ENCODE measurements around the gene CEBPB.

Gene CEBPB

GRCh38 chr20:50218987-50219435 is 28.4 kb downstream of the CEBPB start:
- Histone ChIP-seq H3K56ac (ENCODE audit: low read length) (no peak overlapping the region), H2BK5ac (ENCODE audit: low read length) (no peak overlapping the region), H4K8ac (ENCODE audit: low read depth, low read length) (no peak overlapping the region), H2BK120ac (ENCODE audit: low read depth, low read length) (no peak overlapping the region), H3K23ac (ENCODE audit: low read length) (no peak overlapping the region), H3K79me1 (ENCODE audit: low read length) (no peaks in the 10 kb centered on the region), H2BK15ac (replicated peaks; ENCODE audit: low read depth) (no peak overlapping the region), H2AK5ac (ENCODE audit: low read length) (no peak overlapping the region), H3K18ac (ENCODE audit: low read length) (no peak overlapping the region), H3K4ac (ENCODE audit: low read depth, low read length) (no peak overlapping the region), H3K27me3 (ENCODE audit: insufficient read depth, low read length, poor library complexity) (no peaks in the 10 kb centered on the region), H3K9ac (ENCODE audit: low read length) (no peak overlapping the region), H3K4me3 (ENCODE audit: low read length) (no peak overlapping the region), H3K36me3 (ENCODE audit: control insufficient read depth, insufficient read depth, low read length) (no peaks in the 10 kb centered on the region), H3K4me1 (ENCODE audit: control insufficient read depth, low read depth, low read length) (no peaks in the 10 kb centered on the region), H3K79me2 (ENCODE audit: control insufficient read depth, insufficient read depth, low read length) (no peaks in the 10 kb centered on the region), H3K27ac (ENCODE audit: low read depth, low read length) (no peak overlapping the region), H3K4me2 (ENCODE audit: low read length) (no peak overlapping the region), H4K5ac (ENCODE audit: low read length) (no peak overlapping the region)
- no peak for DNase-seq
- no CpG with 5 or more reads among the region's 5 CpGs for WGBS (ENCODE audit: extremely low coverage, insufficient coverage, low lambda C conversion rate)

- no peak overlapping the region for H3K9ac ChIP-seq (ENCODE audit: low read length)
- no peak overlapping the region for H2AK5ac ChIP-seq (ENCODE audit: low read length)
- no peaks in the 10 kb centered on the region for H3K79me2 ChIP-seq (ENCODE audit: control insufficient read depth, insufficient read depth, low read length)
- no peak for DNase-seq
- H2BK5ac ChIP-seq (ENCODE audit: low read length): no peak overlapping the region
- H3K79me1 ChIP-seq (ENCODE audit: low read length): no peaks in the 10 kb centered on the region
- no peak overlapping the region for H2BK120ac ChIP-seq (ENCODE audit: low read depth, low read length)
- no peak overlapping the region for H3K4me3 ChIP-seq (ENCODE audit: low read length)
- WGBS (ENCODE audit: extremely low coverage, insufficient coverage, low lambda C conversion rate): no CpG with 5 or more reads among the region's 4 CpGs
- H3K23ac ChIP-seq (ENCODE audit: low read length): no peak overlapping the region
- H2BK15ac ChIP-seq (replicated peaks; ENCODE audit: low read depth): no peak overlapping the region
- no peak overlapping the region for H3K27ac ChIP-seq (ENCODE audit: low read depth, low read length)
- H3K56ac ChIP-seq (ENCODE audit: low read length): no peak overlapping the region
- no peaks in the 10 kb centered on the region for H3K36me3 ChIP-seq (ENCODE audit: control insufficient read depth, insufficient read depth, low read length)
- H3K27me3 ChIP-seq (ENCODE audit: insufficient read depth, low read length, poor library complexity): no peaks in the 10 kb centered on the region
- H3K18ac ChIP-seq (ENCODE audit: low read length): no peak overlapping the region
- no peak overlapping the region for H4K5ac ChIP-seq (ENCODE audit: low read length)
- H3K4ac ChIP-seq (ENCODE audit: low read depth, low read length): no peak overlapping the region
- H4K8ac ChIP-seq (ENCODE audit: low read depth, low read length): no peak overlapping the region
- no peaks in the 10 kb centered on the region for H3K4me1 ChIP-seq (ENCODE audit: control insufficient read depth, low read depth, low read length)
- no peak overlapping the region for H3K4me2 ChIP-seq (ENCODE audit: low read length)
Observed at GRCh38 chr20:50219600-50219999, 29.0 kb downstream of the CEBPB start.

- Histone ChIP-seq H3K18ac (ENCODE audit: low read length) (no peak overlapping the region), H3K79me1 (ENCODE audit: low read length) (no peaks in the 10 kb centered on the region), H3K23ac (ENCODE audit: low read length) (no peak overlapping the region), H3K4me3 (ENCODE audit: low read length) (no peak overlapping the region), H3K27ac (ENCODE audit: low read depth, low read length) (no peak overlapping the region), H4K8ac (ENCODE audit: low read depth, low read length) (no peak overlapping the region), H3K4me2 (ENCODE audit: low read length) (no peak overlapping the region), H3K56ac (ENCODE audit: low read length) (no peak overlapping the region), H3K79me2 (ENCODE audit: control insufficient read depth, insufficient read depth, low read length) (no peaks in the 10 kb centered on the region), H2AK5ac (ENCODE audit: low read length) (no peak overlapping the region), H2BK120ac (ENCODE audit: low read depth, low read length) (no peak overlapping the region), H2BK5ac (ENCODE audit: low read length) (no peak overlapping the region), H3K4me1 (ENCODE audit: control insufficient read depth, low read depth, low read length) (no peaks in the 10 kb centered on the region), H4K5ac (ENCODE audit: low read length) (no peak overlapping the region), H3K27me3 (ENCODE audit: insufficient read depth, low read length, poor library complexity) (no peaks in the 10 kb centered on the region), H3K36me3 (ENCODE audit: control insufficient read depth, insufficient read depth, low read length) (no peaks in the 10 kb centered on the region), H3K4ac (ENCODE audit: low read depth, low read length) (no peak overlapping the region), H3K9ac (ENCODE audit: low read length) (no peak overlapping the region), H2BK15ac (replicated peaks; ENCODE audit: low read depth) (no peak overlapping the region)
- no peak for DNase-seq
- WGBS (ENCODE audit: extremely low coverage, insufficient coverage, low lambda C conversion rate): no CpG with 5 or more reads among the region's 11 CpGs
Observed at GRCh38 chr20:50220093-50220893, 29.7 kb downstream of the CEBPB start.

- Histone ChIP-seq H2BK15ac (replicated peaks; ENCODE audit: low read depth) (no peak overlapping the region), H3K27ac (ENCODE audit: low read depth, low read length) (no peak overlapping the region), H3K36me3 (ENCODE audit: control insufficient read depth, insufficient read depth, low read length) (no peaks in the 10 kb centered on the region), H4K8ac (ENCODE audit: low read depth, low read length) (no peak overlapping the region), H3K79me1 (ENCODE audit: low read length) (no peaks in the 10 kb centered on the region), H3K56ac (ENCODE audit: low read length) (no peak overlapping the region), H2BK120ac (ENCODE audit: low read depth, low read length) (no peak overlapping the region), H3K4me3 (ENCODE audit: low read length) (no peak overlapping the region), H2BK5ac (ENCODE audit: low read length) (no peak overlapping the region), H3K4me1 (ENCODE audit: control insufficient read depth, low read depth, low read length) (no peaks in the 10 kb centered on the region), H3K9ac (ENCODE audit: low read length) (no peak overlapping the region), H3K23ac (ENCODE audit: low read length) (no peak overlapping the region), H2AK5ac (ENCODE audit: low read length) (no peak overlapping the region), H3K4me2 (ENCODE audit: low read length) (no peak overlapping the region), H3K79me2 (ENCODE audit: control insufficient read depth, insufficient read depth, low read length) (no peaks in the 10 kb centered on the region), H4K5ac (ENCODE audit: low read length) (no peak overlapping the region), H3K18ac (ENCODE audit: low read length) (no peak overlapping the region), H3K27me3 (ENCODE audit: insufficient read depth, low read length, poor library complexity) (no peaks in the 10 kb centered on the region), H3K4ac (ENCODE audit: low read depth, low read length) (no peak overlapping the region)
- no CpG with 5 or more reads among the region's 13 CpGs for WGBS (ENCODE audit: extremely low coverage, insufficient coverage, low lambda C conversion rate)
- DNase-seq: no peak
Observed at GRCh38 chr20:50220894-50221365, 30.3 kb downstream of the CEBPB start.

GRCh38 chr20:50221501-50222308 is 31.1 kb downstream of the CEBPB start:
- H3K4me2 ChIP-seq (ENCODE audit: low read length): no peak overlapping the region
- no peak overlapping the region for H3K9ac ChIP-seq (ENCODE audit: low read length)
- H2BK15ac ChIP-seq (replicated peaks; ENCODE audit: low read depth): no peak overlapping the region
- H3K4ac ChIP-seq (ENCODE audit: low read depth, low read length): no peak overlapping the region
- H3K56ac ChIP-seq (ENCODE audit: low read length): no peak overlapping the region
- H2BK120ac ChIP-seq (ENCODE audit: low read depth, low read length): no peak overlapping the region
- no peak overlapping the region for H4K8ac ChIP-seq (ENCODE audit: low read depth, low read length)
- H4K5ac ChIP-seq (ENCODE audit: low read length): no peak overlapping the region
- H3K27ac ChIP-seq (ENCODE audit: low read depth, low read length): no peak overlapping the region
- H3K4me3 ChIP-seq (ENCODE audit: low read length): no peak overlapping the region
- DNase-seq: no peak
- no peaks in the 10 kb centered on the region for H3K79me2 ChIP-seq (ENCODE audit: control insufficient read depth, insufficient read depth, low read length)
- H3K18ac ChIP-seq (ENCODE audit: low read length): no peak overlapping the region
- H3K23ac ChIP-seq (ENCODE audit: low read length): no peak overlapping the region
- H3K4me1 ChIP-seq (ENCODE audit: control insufficient read depth, low read depth, low read length): no peaks in the 10 kb centered on the region
- no peak overlapping the region for H2BK5ac ChIP-seq (ENCODE audit: low read length)
- no peaks in the 10 kb centered on the region for H3K27me3 ChIP-seq (ENCODE audit: insufficient read depth, low read length, poor library complexity)
- no peaks in the 10 kb centered on the region for H3K79me1 ChIP-seq (ENCODE audit: low read length)
- H3K36me3 ChIP-seq (ENCODE audit: control insufficient read depth, insufficient read depth, low read length): no peaks in the 10 kb centered on the region
- H2AK5ac ChIP-seq (ENCODE audit: low read length): no peak overlapping the region
- no CpG with 5 or more reads among the region's 18 CpGs for WGBS (ENCODE audit: extremely low coverage, insufficient coverage, low lambda C conversion rate)

Data from mesendoderm (in vitro differentiated cells).